OCI-LY7 (cell line): ENCODE measurements around the gene DNAAF8. TPM values are rescaled to one million over a fixed set of nuclear protein-coding genes. Genes with fewer than 3 reads are reported as not detected.

ENCODE experiments used
- BruUV-seq: library from RNA; stranded (reverse); fragments of 400-500 nt; replicated peaks from 2 replicates; lab custom pipeline; 2021; lab: Mats Ljungman, UMichigan
- CTCF ChIA-PET: fragments of 300-600 bp; sonication (Branson Sonifier 250); formaldehyde crosslinking; loops from one replicate; lab custom pipeline; 2022; ENCODE audit warnings: antibody characterized with exemption; ENCODE audit not compliant: unreplicated experiment; lab: Charles Lee
- POLR2A ChIA-PET: fragments of 300-600 bp; sonication (Branson Sonifier 250); formaldehyde crosslinking; loops from one replicate; lab custom pipeline; 2022; ENCODE audit warnings: antibody characterized with exemption; lab: Charles Lee
- DNase-seq: peaks from one replicate; pipeline ENCODE4 v3.0.0-alpha.2; 2015; ENCODE audit warnings: low spot score
- H2AFZ ChIP-seq: fragments of 200-600 bp; sonication (generic), shearing (Covaris generic); 2 replicates; pipeline ENCODE4 v1.6.1; 2014; ENCODE audit warnings: mild to moderate bottlenecking, antibody characterized with exemption, low read length, moderate library complexity
- H3K27ac ChIP-seq: fragments of 200-600 bp; sonication (generic); 2 replicates; pipeline ENCODE4 v1.5.1; 2014; ENCODE audit warnings: mixed run types, low read depth, mild to moderate bottlenecking, moderate library complexity, low read length, inconsistent platforms; ENCODE audit not compliant: poor library complexity, severe bottlenecking
- H3K36me3 ChIP-seq: fragments of 200-600 bp; sonication (generic); 2 replicates; pipeline ENCODE4 v1.6.1; 2014; ENCODE audit warnings: mild to moderate bottlenecking, antibody characterized with exemption, low read length, moderate library complexity, mixed read lengths; ENCODE audit not compliant: insufficient read depth
- H3K4me1 ChIP-seq: fragments of 200-600 bp; sonication (generic); 2 replicates; pipeline ENCODE4 v1.5.1; 2014; ENCODE audit warnings: mild to moderate bottlenecking, low read length; ENCODE audit not compliant: insufficient read depth, poor library complexity, severe bottlenecking
- H3K4me2 ChIP-seq: fragments of 200-600 bp; sonication (generic); 2 replicates; pipeline ENCODE4 v1.6.1; 2014; ENCODE audit warnings: mild to moderate bottlenecking, low read length
- H3K4me3 ChIP-seq: fragments of 200-600 bp; sonication (generic); 2 replicates; pipeline ENCODE4 v1.5.1; 2014; ENCODE audit warnings: mild to moderate bottlenecking, low read depth, low read length; ENCODE audit not compliant: poor library complexity, severe bottlenecking
- H3K79me2 ChIP-seq: fragments of 200-600 bp; sonication (generic); 2 replicates; pipeline ENCODE4 v1.6.1; 2016; ENCODE audit warnings: low read depth, mild to moderate bottlenecking, low read length, moderate library complexity, mixed read lengths; ENCODE audit not compliant: insufficient read depth
- H3K9me2 ChIP-seq: fragments of 200-600 bp; sonication (generic); 2 replicates; pipeline ENCODE4 v1.6.1; 2016; ENCODE audit warnings: mild to moderate bottlenecking, low read length, mixed read lengths; ENCODE audit not compliant: insufficient read depth
- H3K9me3 ChIP-seq: fragments of 200-600 bp; sonication (generic); 2 replicates; pipeline ENCODE4 v1.6.1; 2014; ENCODE audit warnings: mild to moderate bottlenecking, mixed run types, low read length, mixed read lengths
- H4K20me1 ChIP-seq: fragments of 200-600 bp; sonication (generic); 2 replicates; pipeline ENCODE4 v1.6.1; 2014; ENCODE audit warnings: mild to moderate bottlenecking, antibody characterized with exemption, low read length, moderate library complexity, mixed read lengths; ENCODE audit not compliant: insufficient read depth
- EZH2phosphoT487 ChIP-seq: fragments of 200-600 bp; sonication (generic); IDR thresholded peaks from 2 replicates; pipeline ENCODE4 v1.6.1; 2018; ENCODE audit warnings: low read depth, borderline replicate concordance, mild to moderate bottlenecking, mixed run types, antibody characterized with exemption, low read length, moderate library complexity, mixed read lengths
- intact Hi-C: fragments of 100-400 bp; cut with micrococcal nuclease; formaldehyde crosslinking; loops from one replicate; pipeline ENCODE4 v1.10.0; 2022; ENCODE audit not compliant: unreplicated experiment
- total RNA-seq, 2 experiments: library from RNA; depleted of rRNA in 1 of 2; stranded (reverse); fragments of >200 nt in 1 of 2; shearing (Covaris generic) in 1 of 2; gene quantifications; 2 replicates each; pipeline ENCODE4 v1.2.3, GENCODE V29; 2014 to 2022
- TF ChIP-seq, protein P1 (sequence below): fragments of 200-600 bp; sonication (generic); conservative IDR thresholded peaks from 2 replicates; pipeline ENCODE4 v1.5.1; 2014; ENCODE audit warnings: mild to moderate bottlenecking, antibody characterized with exemption, low read length, moderate library complexity, mixed read lengths

Gene DNAAF8
- total RNA-seq, 2 experiments from 2014 or later, result 0.38 to 1.1 TPM

DNA sequence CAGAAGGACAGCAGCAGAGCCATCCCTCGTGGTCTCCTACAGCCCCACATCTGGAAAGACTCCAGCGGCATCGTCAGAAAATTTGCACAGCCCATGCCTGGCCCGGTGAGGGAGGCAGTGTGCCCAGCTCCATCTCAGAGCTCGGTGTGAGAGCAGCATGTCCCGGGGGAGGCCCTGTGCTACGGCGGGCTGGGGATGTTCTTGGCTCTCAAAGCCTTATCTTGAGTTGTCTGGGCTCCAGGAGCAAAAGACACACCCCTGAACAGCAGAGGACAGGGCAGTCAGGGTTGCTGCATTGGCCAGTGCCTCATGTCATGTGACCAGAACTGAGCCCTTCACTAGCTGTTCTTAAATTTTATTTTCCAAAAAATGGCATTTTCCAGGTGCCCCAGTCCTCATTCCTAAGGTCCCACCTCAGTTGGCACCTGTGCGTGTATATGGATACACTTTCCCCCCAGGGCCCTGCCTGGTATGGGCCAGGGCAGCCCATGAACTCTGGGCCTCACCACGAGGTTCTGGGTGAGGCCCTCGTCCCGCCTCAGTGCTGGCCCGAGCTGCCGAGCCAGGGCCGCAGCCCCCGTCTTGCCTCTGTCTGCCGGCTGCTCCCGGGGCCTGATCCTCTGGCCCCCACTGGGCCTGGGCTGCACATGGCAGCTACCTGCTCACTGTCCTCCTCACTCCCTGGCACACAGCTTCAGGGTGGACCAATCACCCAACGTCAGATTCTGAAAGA is 38.0 kb upstream of the DNAAF8 start:
- no TSS peak for BruUV-seq
- no peak for TF ChIP-seq EZH2phosphoT487
- TF ChIP-seq, protein P1, sequence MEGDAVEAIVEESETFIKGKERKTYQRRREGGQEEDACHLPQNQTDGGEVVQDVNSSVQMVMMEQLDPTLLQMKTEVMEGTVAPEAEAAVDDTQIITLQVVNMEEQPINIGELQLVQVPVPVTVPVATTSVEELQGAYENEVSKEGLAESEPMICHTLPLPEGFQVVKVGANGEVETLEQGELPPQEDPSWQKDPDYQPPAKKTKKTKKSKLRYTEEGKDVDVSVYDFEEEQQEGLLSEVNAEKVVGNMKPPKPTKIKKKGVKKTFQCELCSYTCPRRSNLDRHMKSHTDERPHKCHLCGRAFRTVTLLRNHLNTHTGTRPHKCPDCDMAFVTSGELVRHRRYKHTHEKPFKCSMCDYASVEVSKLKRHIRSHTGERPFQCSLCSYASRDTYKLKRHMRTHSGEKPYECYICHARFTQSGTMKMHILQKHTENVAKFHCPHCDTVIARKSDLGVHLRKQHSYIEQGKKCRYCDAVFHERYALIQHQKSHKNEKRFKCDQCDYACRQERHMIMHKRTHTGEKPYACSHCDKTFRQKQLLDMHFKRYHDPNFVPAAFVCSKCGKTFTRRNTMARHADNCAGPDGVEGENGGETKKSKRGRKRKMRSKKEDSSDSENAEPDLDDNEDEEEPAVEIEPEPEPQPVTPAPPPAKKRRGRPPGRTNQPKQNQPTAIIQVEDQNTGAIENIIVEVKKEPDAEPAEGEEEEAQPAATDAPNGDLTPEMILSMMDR, result no peak
- Histone ChIP-seq H2AFZ (no peak overlapping the region), H3K4me2 (no peak overlapping the region), H3K79me2 (no peaks in the 10 kb centered on the region), H3K27ac (no peak overlapping the region), H4K20me1 (0 out of 2 replicates have a peak, but pooled peaks cover 4% of the 10 kb centered on the region), H3K9me3 (no peaks in the 10 kb centered on the region), H3K4me1 (peaks cover 12% of the 10 kb centered on the region), H3K36me3 (peaks cover 45% of the 10 kb centered on the region; the same call in 1 of the 2 replicates), H3K4me3 (no peak overlapping the region), H3K9me2 (no peaks in the 10 kb centered on the region)
- CTCF ChIA-PET, result interaction anchor here (0.5 to 0.6 kb wide), 2 partner anchors 107 to 343 kb away, joined by 3 read pairs; no protein-coding TSS in a partner anchor
- POLR2A ChIA-PET, result no interaction called here
- intact Hi-C loops, result no loop called here
- no peak for DNase-seq

DNA sequence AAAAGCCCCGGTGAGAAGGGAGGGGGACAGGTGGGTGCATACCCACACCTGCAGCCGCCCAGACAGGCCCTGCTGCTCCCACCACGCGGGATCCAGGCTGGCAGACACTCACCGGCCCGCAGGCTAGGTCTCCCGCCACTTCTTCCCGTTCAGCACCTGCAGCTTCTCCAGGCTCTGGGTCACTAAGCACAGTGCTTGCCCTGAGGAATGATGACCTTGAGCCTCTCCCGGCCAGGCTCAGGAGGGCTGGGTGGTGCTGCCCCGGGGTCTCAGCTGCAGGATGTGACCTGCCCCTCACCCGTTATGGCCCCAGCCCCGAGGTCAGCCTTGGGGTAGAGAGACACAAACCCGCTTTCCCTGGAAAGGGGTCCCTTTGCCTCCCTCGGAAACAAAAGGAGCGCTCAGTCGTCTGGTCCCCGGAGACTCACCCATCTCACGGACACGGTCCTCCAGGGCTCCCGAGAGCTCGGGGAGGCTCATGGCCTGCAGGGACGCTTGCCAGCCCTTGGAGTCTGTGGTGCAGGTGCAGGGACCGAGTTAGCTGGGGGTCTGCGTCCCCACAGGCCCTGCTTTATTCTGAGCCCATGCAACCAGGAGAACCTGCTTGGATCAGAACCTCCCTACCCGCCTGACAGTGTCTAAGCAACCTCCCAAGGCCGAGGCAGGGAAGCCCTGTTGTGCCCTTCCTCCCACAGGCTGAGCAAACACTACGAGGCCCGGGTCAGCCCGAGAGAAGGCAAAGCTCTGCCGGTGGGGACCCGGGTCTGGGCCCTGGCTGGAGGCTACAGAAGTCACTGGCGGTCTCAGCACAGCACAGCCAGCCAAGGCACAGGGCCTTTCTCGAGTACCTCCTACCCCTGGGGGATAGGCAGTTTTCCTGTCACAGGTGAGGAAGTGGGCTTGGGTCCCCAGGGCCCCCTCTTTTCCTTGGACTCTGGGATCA is 37.2 kb upstream of the DNAAF8 start:
- no peak overlapping the region for H3K27ac ChIP-seq
- H3K9me3 ChIP-seq, result no peaks in the 10 kb centered on the region
- no TSS peak for BruUV-seq
- intact Hi-C loops, result no loop called here
- POLR2A ChIA-PET, result no interaction called here
- no peak overlapping the region for H3K4me3 ChIP-seq
- H3K36me3 ChIP-seq, result peaks cover 54% of the 10 kb centered on the region; the same call in 1 of the 2 replicates
- 0 out of 2 replicates have a peak, but pooled peaks cover 4% of the 10 kb centered on the region for H4K20me1 ChIP-seq
- CTCF ChIA-PET, result no interaction called here
- no peaks in the 10 kb centered on the region for H3K79me2 ChIP-seq
- peaks cover 12% of the 10 kb centered on the region for H3K4me1 ChIP-seq
- no peak overlapping the region for H3K4me2 ChIP-seq
- H2AFZ ChIP-seq, result no peak overlapping the region
- no peaks in the 10 kb centered on the region for H3K9me2 ChIP-seq
- DNase-seq, result no peak
- TF ChIP-seq EZH2phosphoT487, result no peak
- TF ChIP-seq, protein P1, result no peak
